Neutrophil (primary cell): ENCODE data around the gene ST6GALNAC1.

Experiments
- H3K27ac ChIP-seq: fragments of 200-600 bp; sonication (generic); 2 replicates; pipeline ENCODE4 v1.5.1; 2016; ENCODE audit warnings: mild to moderate bottlenecking, moderate library complexity
- H3K27me3 ChIP-seq: fragments of 200-600 bp; sonication (generic); 2 replicates; pipeline ENCODE4 v1.6.0; 2016; ENCODE audit warnings: mild to moderate bottlenecking
- H3K36me3 ChIP-seq: fragments of 200-600 bp; sonication (generic); 2 replicates; pipeline ENCODE4 v1.5.1; 2017
- H3K4me1 ChIP-seq, 2 experiments: fragments of 200-600 bp in 1 of 2; sonication (generic) in 1 of 2; 1 replicate in 1 of 2; 2 replicates in 1 of 2; pipeline versions ENCODE4 v1.5.1 to v1.6.1; 2013 to 2016; ENCODE audit warnings: low read depth in 1 of 2, low read length in 1 of 2, mild to moderate bottlenecking in 1 of 2, moderate library complexity in 1 of 2; ENCODE audit not compliant: control insufficient read depth in 1 of 2, insufficient read depth in 1 of 2
- H3K4me3 ChIP-seq, 2 experiments: fragments of 200-600 bp in 1 of 2; sonication (generic) in 1 of 2; 1 replicate in 1 of 2; 2 replicates in 1 of 2; pipeline ENCODE4 v1.5.1; 2013 to 2016; ENCODE audit warnings: low read depth in 1 of 2, low read length in 1 of 2, mild to moderate bottlenecking in 1 of 2, moderate library complexity in 1 of 2
- H3K9me3 ChIP-seq: fragments of 200-600 bp; sonication (generic); 2 replicates; pipeline ENCODE4 v1.5.1; 2016
- TF ChIP-seq, protein P1 (sequence below): fragments of 200-600 bp; sonication (generic); IDR thresholded peaks from 2 replicates; pipeline ENCODE4 v1.5.1; 2016; ENCODE audit warnings: antibody characterized with exemption

ST6GALNAC1 gene

DNA sequence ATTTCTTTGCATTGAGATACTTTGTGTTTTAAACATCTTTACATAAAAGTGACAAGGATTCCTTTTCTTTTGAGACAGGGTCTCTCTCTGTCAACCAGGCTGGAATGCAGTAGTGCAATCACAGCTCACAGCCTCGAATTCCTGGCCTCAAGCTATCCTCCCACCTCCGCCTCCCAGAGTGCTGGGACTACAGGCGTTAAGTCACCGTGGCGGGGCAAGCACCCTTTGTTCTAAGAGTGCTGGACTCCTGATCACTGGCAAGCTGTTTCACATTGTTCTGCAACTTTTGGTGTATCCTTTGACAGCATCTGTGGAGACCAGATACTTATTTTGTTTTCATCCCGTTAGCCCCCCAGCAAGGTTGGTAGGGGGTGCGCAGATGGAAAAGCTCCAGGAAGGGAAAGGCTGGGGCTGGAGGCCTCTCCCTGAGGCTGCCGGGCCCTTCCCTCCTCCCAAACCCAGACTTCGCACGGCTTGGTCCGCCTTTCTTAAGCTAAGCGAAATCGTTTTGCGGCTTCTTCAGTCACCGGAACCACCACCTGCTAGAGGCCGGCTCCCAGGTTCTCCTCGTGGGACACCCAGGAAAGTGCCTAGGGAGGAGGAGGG, 59.0 kb downstream of the ST6GALNAC1 start:
- Histone ChIP-seq H3K27me3 (peaks cover 30% of the 10 kb centered on the region), H3K4me1 (peaks cover 24 to 32% of the 10 kb centered on the region in 2 experiments), H3K36me3 (no peaks in the 10 kb centered on the region), H3K27ac (peak overlapping the region; percentile 96), H3K9me3 (no peaks in the 10 kb centered on the region), H3K4me3 (peak overlapping the region; percentile 80 to 87)
- TF ChIP-seq, protein P1, sequence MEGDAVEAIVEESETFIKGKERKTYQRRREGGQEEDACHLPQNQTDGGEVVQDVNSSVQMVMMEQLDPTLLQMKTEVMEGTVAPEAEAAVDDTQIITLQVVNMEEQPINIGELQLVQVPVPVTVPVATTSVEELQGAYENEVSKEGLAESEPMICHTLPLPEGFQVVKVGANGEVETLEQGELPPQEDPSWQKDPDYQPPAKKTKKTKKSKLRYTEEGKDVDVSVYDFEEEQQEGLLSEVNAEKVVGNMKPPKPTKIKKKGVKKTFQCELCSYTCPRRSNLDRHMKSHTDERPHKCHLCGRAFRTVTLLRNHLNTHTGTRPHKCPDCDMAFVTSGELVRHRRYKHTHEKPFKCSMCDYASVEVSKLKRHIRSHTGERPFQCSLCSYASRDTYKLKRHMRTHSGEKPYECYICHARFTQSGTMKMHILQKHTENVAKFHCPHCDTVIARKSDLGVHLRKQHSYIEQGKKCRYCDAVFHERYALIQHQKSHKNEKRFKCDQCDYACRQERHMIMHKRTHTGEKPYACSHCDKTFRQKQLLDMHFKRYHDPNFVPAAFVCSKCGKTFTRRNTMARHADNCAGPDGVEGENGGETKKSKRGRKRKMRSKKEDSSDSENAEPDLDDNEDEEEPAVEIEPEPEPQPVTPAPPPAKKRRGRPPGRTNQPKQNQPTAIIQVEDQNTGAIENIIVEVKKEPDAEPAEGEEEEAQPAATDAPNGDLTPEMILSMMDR = no peak

DNA sequence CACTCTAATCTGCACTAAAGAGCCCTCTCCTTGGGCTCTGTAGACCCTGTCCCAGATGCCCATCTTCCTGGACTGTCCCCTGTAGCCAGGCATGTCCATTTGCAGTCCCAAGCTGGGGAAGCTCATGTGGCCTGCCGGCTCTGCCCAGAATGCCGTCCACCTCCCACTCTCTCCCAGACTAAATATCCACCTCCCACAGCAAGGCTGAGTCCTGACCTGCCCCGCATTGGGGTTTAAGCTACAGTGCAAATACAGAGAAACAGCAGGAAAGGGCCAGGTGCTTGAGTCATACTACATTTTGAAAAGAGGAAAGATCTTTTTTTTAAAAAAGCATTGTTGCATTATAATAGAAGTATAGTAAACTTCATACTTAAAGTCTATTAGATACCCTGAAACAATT, 60.9 kb downstream of the ST6GALNAC1 start:
- peaks cover 11% of the 10 kb centered on the region for H3K36me3 ChIP-seq
- H3K27ac ChIP-seq = no peak overlapping the region
- H3K4me3 ChIP-seq = no peak overlapping the region
- no peaks in the 10 kb centered on the region for H3K9me3 ChIP-seq
- H3K4me1 ChIP-seq = peaks cover 30 to 42% of the 10 kb centered on the region in 2 experiments
- TF ChIP-seq, protein P1 = no peak
- H3K27me3 ChIP-seq = peaks cover 20% of the 10 kb centered on the region

DNA sequence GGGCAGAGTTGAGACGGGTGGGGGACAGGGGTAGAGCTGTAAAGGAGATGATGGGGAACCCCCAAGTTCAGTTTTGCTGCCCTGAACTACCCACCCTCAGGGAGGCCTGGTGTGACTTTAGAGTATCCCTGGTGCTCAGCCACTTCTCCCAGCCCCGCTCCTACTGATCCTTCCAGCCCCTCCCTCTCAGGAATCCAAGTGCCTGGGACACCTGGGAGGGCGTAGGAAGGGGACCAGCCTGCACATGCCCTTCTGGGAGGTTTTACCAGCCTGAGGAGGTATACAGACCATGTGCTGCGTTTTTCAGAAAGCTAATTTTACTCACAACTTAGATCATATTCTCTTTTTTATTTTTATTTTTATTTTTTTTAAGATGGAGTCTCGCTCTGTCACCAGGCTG, 62.0 kb downstream of the ST6GALNAC1 start:
- H3K4me3 ChIP-seq = no peak overlapping the region
- no peak overlapping the region for H3K27ac ChIP-seq
- H3K27me3 ChIP-seq = peaks cover 8% of the 10 kb centered on the region
- H3K4me1 ChIP-seq = peaks cover 23 to 34% of the 10 kb centered on the region in 2 experiments
- TF ChIP-seq, protein P1 = no peak
- H3K36me3 ChIP-seq = peaks cover 13% of the 10 kb centered on the region
- no peaks in the 10 kb centered on the region for H3K9me3 ChIP-seq

DNA sequence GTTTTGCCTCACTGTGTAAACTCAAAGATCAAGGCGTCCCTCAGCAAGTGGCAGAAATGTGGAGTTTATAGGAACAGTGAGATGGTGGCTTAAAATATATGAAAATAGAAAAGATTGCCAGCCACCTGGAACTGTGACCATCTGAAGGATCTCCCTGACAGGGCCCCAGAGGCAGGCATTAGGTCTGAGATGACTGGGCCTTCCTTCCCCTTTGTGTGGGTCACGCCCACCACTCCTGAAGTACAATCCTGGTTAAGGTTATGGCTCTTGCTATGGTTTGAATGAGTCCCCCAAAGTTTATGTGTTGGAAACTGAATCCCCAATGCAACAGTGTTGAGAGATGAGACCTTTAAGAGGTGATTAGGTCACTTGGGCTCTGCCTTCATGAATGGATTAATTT, 64.3 kb downstream of the ST6GALNAC1 start:
- TF ChIP-seq, protein P1 = no peak
- Histone ChIP-seq H3K9me3 (no peaks in the 10 kb centered on the region), H3K4me1 (peaks cover 16 to 36% of the 10 kb centered on the region in 2 experiments), H3K36me3 (peaks cover 24% of the 10 kb centered on the region), H3K4me3 (no peak overlapping the region), H3K27me3 (peaks cover 5% of the 10 kb centered on the region), H3K27ac (peak overlapping the region; percentile 20)

DNA sequence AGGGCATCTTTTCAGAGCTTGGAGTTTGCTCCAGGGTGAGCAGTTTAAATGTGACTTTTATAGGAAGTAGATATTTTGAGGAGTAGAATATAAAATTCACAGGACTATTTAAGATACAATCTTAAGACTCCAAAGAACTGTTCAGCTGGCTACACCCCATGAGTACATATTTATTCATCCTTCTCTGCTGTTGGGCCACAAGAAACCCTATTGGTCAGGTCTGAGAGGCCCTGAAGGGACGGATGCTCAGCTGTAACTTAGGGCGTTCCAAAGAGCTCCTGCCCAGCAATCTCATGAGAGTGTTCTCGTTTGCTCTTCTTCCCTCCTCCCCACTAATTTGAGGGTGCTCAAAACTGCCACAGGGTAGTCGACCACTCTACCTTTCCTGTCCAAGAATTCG, 65.2 kb downstream of the ST6GALNAC1 start:
- H3K4me3 ChIP-seq = no peak overlapping the region
- H3K27me3 ChIP-seq = no peaks in the 10 kb centered on the region
- H3K4me1 ChIP-seq = peaks cover 13 to 30% of the 10 kb centered on the region in 2 experiments
- TF ChIP-seq, protein P1 = no peak
- peaks cover 33% of the 10 kb centered on the region for H3K36me3 ChIP-seq
- H3K27ac ChIP-seq = no peak overlapping the region
- H3K9me3 ChIP-seq = no peaks in the 10 kb centered on the region
